Brain microvascular endothelial cell (primary cell): Measurements from ENCODE around the gene MARS1.

Experiments
- DNase-seq: peaks from one replicate; pipeline ENCODE4 v3.0.0-alpha.2; 2020
- H3K27ac ChIP-seq: fragments of 250-450 bp; sonication (Bioruptor Pico); 2 replicates; pipeline ENCODE4 v1.5.1; 2020; ENCODE audit warnings: mild to moderate bottlenecking, moderate library complexity
- H3K27me3 ChIP-seq: fragments of 250-450 bp; sonication (Bioruptor Pico); replicated peaks from 2 replicates; pipeline ENCODE4 v1.5.1; 2020; ENCODE audit warnings: mild to moderate bottlenecking
- H3K36me3 ChIP-seq: fragments of 250-450 bp; sonication (Bioruptor Pico); replicated peaks from 2 replicates; pipeline ENCODE4 v1.5.1; 2020; ENCODE audit warnings: mild to moderate bottlenecking
- H3K4me3 ChIP-seq: 2 replicates; pipeline ENCODE4 v1.5.1; 2011; ENCODE audit warnings: low read depth, mild to moderate bottlenecking, control low read depth, low read length, moderate library complexity
- in situ Hi-C: cut with HindIII; loops from 2 replicates; pipeline ENCODE4 v1.10.0; 2017; ENCODE audit warnings: low sequenced_read_pairs, low pct_ligation_motif_present
- TF ChIP-seq, protein P1 (sequence below): IDR thresholded peaks from 2 replicates; pipeline ENCODE4 v1.5.1; 2011; ENCODE audit warnings: low read depth, mild to moderate bottlenecking, moderate library complexity, low read length, control low read depth, inconsistent platforms; ENCODE audit errors: missing control alignments

Gene MARS1

DNA sequence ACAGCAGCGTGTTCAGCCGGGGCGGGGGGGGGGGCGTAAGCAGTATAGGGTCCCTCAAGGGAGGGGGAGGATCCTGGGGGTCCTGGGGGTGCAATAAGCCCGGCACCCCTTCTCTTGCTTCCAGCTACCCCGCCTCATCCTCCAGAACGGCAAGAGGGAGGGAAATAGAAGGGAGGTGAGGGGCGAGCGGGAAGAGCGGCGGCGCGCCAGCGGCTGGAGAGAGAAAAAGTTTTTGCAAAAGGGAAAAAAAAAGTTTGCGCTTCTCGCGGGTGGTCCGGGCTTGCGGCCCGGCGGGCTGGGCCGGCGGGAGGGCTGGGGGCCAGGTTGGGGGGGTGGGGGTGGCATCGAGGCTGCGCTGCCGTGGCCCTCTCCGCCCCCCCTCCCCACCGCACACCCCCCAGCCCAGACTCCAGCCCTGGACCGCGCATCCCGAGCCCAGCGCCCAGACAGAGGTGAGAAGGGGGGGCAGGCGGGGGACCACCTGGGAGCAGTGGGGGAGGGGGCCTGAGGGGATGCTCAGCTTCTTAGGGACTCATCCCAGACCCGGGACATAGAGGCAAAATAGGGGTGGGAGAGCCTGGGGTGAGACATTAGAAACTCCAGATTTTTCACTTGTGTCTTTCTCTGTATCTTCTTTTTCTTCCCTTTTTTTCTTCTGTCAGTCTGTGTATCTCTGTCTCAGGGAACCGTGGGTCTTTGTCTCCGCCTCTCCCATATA is 28.0 kb upstream of the MARS1 start, which contains the start of gene GLI1:
GLI1 (plus strand) TSS at position 36 of the 718 bp plus-strand sequence. CDS start 3,907 bp downstream, outside the sequence.
- in situ Hi-C loops = no loop called here
- TF ChIP-seq, protein P1, sequence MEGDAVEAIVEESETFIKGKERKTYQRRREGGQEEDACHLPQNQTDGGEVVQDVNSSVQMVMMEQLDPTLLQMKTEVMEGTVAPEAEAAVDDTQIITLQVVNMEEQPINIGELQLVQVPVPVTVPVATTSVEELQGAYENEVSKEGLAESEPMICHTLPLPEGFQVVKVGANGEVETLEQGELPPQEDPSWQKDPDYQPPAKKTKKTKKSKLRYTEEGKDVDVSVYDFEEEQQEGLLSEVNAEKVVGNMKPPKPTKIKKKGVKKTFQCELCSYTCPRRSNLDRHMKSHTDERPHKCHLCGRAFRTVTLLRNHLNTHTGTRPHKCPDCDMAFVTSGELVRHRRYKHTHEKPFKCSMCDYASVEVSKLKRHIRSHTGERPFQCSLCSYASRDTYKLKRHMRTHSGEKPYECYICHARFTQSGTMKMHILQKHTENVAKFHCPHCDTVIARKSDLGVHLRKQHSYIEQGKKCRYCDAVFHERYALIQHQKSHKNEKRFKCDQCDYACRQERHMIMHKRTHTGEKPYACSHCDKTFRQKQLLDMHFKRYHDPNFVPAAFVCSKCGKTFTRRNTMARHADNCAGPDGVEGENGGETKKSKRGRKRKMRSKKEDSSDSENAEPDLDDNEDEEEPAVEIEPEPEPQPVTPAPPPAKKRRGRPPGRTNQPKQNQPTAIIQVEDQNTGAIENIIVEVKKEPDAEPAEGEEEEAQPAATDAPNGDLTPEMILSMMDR = no peak
- Histone ChIP-seq H3K27me3 (no peaks in the 10 kb centered on the region), H3K36me3 (no peaks in the 10 kb centered on the region), H3K27ac (peak within 1 kb of the TSS; percentile 2), H3K4me3 (peak within 1 kb of the TSS; percentile 75)
- DNase-seq = no peak

DNA sequence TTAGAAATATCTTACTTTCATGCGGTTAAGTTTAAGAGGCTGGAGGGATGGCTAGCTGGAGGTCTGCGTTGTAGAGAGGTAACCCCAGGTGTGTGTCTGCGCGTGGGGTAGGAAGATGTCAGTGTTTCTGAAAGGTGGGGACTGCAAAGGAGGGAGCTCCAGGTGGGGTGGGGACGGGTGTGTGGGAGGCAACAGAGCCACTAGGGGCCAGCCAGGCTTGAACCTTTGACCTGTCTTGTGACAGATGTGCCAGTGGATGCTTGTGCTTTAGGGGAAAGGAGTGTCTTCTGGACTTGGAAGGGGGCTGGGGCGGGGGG is 27.4 kb upstream of the MARS1 start:
- TF ChIP-seq, protein P1 = no peak
- peaks cover under 1% of the 10 kb centered on the region for H3K27me3 ChIP-seq
- H3K36me3 ChIP-seq = no peaks in the 10 kb centered on the region
- in situ Hi-C loops = no loop called here
- DNase-seq = no peak
- peak overlapping the region; percentile 67 for H3K4me3 ChIP-seq
- no peak overlapping the region for H3K27ac ChIP-seq

DNA sequence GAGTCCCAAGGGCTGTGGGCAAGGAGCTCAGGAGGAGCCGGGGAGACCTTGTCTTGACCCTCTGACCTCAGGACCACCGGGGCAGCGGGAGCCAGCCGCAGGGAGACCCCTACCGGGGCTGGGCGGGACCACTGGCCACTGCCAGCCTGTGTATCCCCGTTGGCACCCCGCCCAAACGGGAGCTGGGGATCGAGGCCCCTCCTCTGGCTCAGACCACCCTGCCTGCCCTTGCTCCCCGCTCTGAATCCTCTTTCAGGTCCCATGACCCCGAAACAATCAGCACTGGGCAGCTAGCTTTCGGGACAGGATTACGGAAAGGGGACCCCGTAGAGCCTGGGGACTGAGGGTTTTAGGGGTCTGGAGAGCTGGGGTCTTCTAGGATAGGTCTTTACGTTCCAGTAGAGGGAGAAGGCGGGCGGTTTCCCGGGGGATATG is 27.0 kb upstream of the MARS1 start:
- Histone ChIP-seq H3K27ac (no peak overlapping the region), H3K36me3 (no peaks in the 10 kb centered on the region), H3K27me3 (peaks cover 4% of the 10 kb centered on the region), H3K4me3 (peak overlapping the region; percentile 67)
- in situ Hi-C loops = no loop called here
- DNase-seq = no peak
- TF ChIP-seq, protein P1 = no peak

DNA sequence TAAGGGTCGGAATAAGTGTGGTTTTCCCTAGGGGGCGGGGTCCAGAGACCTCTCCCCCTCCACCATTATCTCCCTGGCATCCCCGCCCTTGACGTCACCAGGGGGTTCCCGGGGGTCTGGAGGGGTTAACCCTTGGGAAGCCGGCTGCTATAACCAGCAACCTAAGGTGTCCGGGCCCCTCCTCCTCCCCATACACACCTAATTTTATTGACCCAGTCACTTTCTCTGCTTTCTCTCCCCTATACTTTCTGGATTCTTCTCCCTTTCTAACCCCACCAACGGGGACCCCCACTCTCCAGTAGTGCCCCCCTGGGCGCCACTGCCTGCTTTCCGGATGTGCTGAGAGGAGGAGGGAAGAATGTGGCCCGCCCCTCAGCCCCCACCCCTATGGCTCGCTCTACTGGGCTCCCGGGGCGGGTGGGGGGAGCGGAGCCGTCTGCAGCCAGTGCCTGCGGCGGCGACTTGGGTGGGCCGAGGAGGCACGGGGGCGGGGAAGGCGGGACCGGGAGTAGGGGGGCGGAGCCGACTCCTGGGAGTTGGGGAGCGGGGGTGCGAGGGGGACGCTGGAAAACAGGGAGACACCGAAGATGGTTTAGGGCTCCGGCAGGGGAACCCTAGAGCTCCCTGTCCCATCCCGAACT is 26.5 kb upstream of the MARS1 start:
- no peak for DNase-seq
- Histone ChIP-seq H3K27me3 (peaks cover 4% of the 10 kb centered on the region), H3K27ac (no peak overlapping the region), H3K4me3 (peak overlapping the region; percentile 67), H3K36me3 (no peaks in the 10 kb centered on the region)
- TF ChIP-seq, protein P1 = no peak
- in situ Hi-C loops = no loop called here

DNA sequence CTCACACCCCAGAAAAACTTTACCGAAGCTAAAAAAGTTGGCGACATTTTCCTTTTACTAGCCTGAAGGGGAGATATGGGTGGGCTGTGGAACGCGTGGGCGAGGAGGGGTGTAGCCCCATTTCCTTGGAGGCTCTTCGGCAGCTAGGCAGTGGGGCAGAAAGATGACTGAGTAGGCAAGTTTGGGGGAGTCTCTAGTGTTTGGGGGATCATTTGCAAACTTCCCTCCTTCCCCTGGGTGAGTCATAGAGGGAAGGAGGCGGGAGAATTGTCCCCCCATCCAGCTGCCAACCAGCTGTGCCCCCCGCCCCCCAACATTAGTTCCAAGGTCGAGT is 26.0 kb upstream of the MARS1 start:
- H3K27me3 ChIP-seq = peaks cover 4% of the 10 kb centered on the region
- H3K27ac ChIP-seq = no peak overlapping the region
- no peak for DNase-seq
- TF ChIP-seq, protein P1 = no peak
- no peaks in the 10 kb centered on the region for H3K36me3 ChIP-seq
- peak overlapping the region; percentile 67 for H3K4me3 ChIP-seq
- in situ Hi-C loops = no loop called here
